ENCODE measurements around the gene TBX5. TPM values are rescaled to one million over a fixed set of nuclear protein-coding genes. Genes with fewer than 3 reads are reported as not detected.

The TBX5 gene
- polyA plus RNA-seq, 3 donors = not detected

DNA sequence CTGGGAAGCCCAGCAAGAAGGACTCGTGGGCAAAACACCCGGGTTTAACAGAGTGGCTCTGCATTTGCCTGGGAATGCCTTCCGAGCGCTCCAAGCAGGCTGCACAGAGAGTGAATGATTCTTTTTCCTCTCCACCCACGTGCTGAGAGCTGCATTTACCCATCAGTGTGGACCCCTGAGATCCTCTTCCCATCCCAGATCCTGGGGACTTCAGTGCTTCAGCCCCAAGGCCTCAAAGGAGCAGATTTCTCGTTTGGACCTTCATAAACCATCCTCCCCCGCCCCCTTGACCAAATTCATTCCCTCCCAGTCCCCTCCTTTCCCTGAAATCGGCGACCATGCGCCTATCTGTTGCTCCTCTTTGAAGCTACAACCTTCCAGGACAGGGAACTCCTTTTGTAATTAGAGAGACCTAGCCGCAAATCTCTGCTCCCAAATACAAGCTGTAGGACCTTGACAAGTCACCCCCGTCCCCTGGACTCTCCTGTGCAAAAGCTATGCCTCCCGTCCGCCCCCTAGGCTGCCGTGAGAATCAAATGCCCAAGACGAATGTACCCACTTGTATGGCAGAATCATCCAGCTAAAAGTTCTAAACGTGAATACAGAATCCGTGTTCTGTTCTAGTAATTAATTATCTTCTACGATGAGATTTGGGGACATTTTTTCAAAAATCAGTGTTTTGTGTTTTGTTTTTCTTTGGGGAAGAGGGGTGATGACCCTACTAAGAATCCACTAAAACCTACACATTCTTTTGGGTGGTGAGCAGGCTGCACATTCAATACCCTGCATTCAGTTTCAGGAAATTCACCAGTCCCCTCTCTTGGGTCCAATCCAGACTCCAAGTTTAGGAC is 8.8 kb downstream of the TBX5 start:
- H3K9ac ChIP-seq (ENCODE audit: insufficient read depth, low read length, poor library complexity, severe bottlenecking) = no peak overlapping the region
- H3K79me2 ChIP-seq (ENCODE audit: insufficient read depth, low read length) = no peaks in the 10 kb centered on the region
- peaks cover 94 to 98% of the 10 kb centered on the region in 2 donors for H3K27me3 ChIP-seq (ENCODE audit: control insufficient read depth in 2 of 2, insufficient read depth in 2 of 2, low read length in 2 of 2)
- peaks cover 0 to 55% of the 10 kb centered on the region in 2 donors for H3K9me3 ChIP-seq (replicated peaks in 1 of 2; ENCODE audit: control insufficient read depth in 1 of 2, insufficient read depth in 1 of 2, low read length in 2 of 2)
- TF ChIP-seq, protein P1, sequence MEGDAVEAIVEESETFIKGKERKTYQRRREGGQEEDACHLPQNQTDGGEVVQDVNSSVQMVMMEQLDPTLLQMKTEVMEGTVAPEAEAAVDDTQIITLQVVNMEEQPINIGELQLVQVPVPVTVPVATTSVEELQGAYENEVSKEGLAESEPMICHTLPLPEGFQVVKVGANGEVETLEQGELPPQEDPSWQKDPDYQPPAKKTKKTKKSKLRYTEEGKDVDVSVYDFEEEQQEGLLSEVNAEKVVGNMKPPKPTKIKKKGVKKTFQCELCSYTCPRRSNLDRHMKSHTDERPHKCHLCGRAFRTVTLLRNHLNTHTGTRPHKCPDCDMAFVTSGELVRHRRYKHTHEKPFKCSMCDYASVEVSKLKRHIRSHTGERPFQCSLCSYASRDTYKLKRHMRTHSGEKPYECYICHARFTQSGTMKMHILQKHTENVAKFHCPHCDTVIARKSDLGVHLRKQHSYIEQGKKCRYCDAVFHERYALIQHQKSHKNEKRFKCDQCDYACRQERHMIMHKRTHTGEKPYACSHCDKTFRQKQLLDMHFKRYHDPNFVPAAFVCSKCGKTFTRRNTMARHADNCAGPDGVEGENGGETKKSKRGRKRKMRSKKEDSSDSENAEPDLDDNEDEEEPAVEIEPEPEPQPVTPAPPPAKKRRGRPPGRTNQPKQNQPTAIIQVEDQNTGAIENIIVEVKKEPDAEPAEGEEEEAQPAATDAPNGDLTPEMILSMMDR (IDR thresholded peaks at IDR 0.05) = no peak
- intact Hi-C loops (cut with micrococcal nuclease) = no loop called here
- Mint-ChIP-seq H3K27me3 (ENCODE audit: low read depth in 3 of 3) (peaks cover 95 to 99% (median 96%) of the 10 kb centered on the region in 3 donors), H3K4me3 (peak overlapping the region in 1 of 2 donors; percentile 77), H3K36me3 (no peaks in the 10 kb centered on the region), H3K4me1 (no peaks in the 10 kb centered on the region), H3K27ac (no peak overlapping the region), H3K9me3 (peaks cover 0 to 27% (median 16%) of the 10 kb centered on the region in 7 donors)
- H3K27ac ChIP-seq (ENCODE audit: low read depth in 1 of 2, low read length in 2 of 2) = no peak overlapping the region
- no peaks in the 10 kb centered on the region for H3K4me1 ChIP-seq (ENCODE audit: control insufficient read depth in 1 of 2, insufficient read depth in 2 of 2, low read length in 2 of 2)
- no peaks in the 10 kb centered on the region for H3K36me3 ChIP-seq (replicated peaks in 1 of 2; ENCODE audit: control insufficient read depth in 1 of 2, insufficient read depth in 2 of 2, low read length in 2 of 2)
- no peaks in the 10 kb centered on the region for H4K20me1 ChIP-seq (ENCODE audit: insufficient read depth, low read length)
- WGBS (ENCODE audit: insufficient coverage) = 7% methylated on average over 12 of the region's 19 CpGs
- H3K4me2 ChIP-seq (replicated peaks; ENCODE audit: extremely low read depth, low read length, poor library complexity, severe bottlenecking) = no peak overlapping the region
- H3K4me3 ChIP-seq (replicated peaks in 1 of 3; ENCODE audit: low read depth in 2 of 3, low read length in 3 of 3) = no peak overlapping the region
- H2AFZ ChIP-seq (ENCODE audit: insufficient read depth, low read depth, low read length, poor library complexity, severe bottlenecking) = no peak overlapping the region
- no peak for DNase-seq

DNA sequence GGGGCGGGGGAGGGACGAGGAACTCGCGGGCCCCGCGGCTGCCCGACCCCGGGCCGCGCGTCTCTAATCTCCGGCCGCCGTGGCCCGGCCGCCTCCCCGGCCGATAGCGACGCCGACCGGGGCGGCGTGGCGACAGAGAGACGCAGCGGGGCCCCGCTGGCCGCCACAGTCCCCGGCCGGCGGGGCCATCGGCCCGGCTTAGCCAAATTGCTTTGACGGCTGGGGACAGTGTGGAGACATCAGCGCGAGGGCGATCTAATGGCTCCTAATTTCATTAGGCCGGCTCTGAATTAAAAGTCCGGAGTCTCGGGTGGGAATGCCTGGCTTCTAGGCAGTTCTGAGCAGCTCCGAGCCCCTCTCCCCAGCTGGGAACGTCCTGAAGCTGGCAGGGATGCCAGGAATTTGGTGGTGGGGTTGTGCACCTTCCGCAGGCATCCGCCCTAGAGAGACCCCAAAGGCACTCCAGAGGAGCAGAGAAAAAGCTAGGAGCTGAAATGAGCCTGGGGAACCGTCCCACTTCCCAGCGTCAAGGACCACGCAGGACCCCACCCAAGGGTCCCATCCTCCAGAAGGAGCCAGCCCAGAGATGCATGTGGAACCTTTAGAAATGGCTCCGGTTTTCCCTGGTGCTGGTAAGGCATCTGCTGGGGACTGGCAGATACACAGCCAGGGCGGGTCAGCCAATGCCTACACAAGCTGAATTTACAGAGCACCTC is 9.6 kb downstream of the TBX5 start:
- peaks cover 0 to 26% (median 12%) of the 10 kb centered on the region in 7 donors for H3K9me3 Mint-ChIP-seq
- Histone ChIP-seq H3K4me3 (replicated peaks in 1 of 3; ENCODE audit: low read depth in 2 of 3, low read length in 3 of 3) (no peak overlapping the region), H4K20me1 (ENCODE audit: insufficient read depth, low read length) (no peaks in the 10 kb centered on the region), H3K36me3 (replicated peaks in 1 of 2; ENCODE audit: control insufficient read depth in 1 of 2, insufficient read depth in 2 of 2, low read length in 2 of 2) (no peaks in the 10 kb centered on the region), H3K4me1 (ENCODE audit: control insufficient read depth in 1 of 2, insufficient read depth in 2 of 2, low read length in 2 of 2) (no peaks in the 10 kb centered on the region), H3K27me3 (ENCODE audit: control insufficient read depth in 2 of 2, insufficient read depth in 2 of 2, low read length in 2 of 2) (peaks cover 93 to 98% of the 10 kb centered on the region in 2 donors), H3K9ac (ENCODE audit: insufficient read depth, low read length, poor library complexity, severe bottlenecking) (no peak overlapping the region), H3K27ac (ENCODE audit: low read depth in 1 of 2, low read length in 2 of 2) (no peak overlapping the region), H3K79me2 (ENCODE audit: insufficient read depth, low read length) (no peaks in the 10 kb centered on the region), H3K9me3 (replicated peaks in 1 of 2; ENCODE audit: control insufficient read depth in 1 of 2, insufficient read depth in 1 of 2, low read length in 2 of 2) (peaks cover 0 to 48% of the 10 kb centered on the region in 2 donors), H2AFZ (ENCODE audit: insufficient read depth, low read depth, low read length, poor library complexity, severe bottlenecking) (no peak overlapping the region), H3K4me2 (replicated peaks; ENCODE audit: extremely low read depth, low read length, poor library complexity, severe bottlenecking) (no peak overlapping the region)
- H3K36me3 Mint-ChIP-seq = no peaks in the 10 kb centered on the region
- no peaks in the 10 kb centered on the region for H3K4me1 Mint-ChIP-seq
- intact Hi-C loops (cut with micrococcal nuclease) = no loop called here
- peak overlapping the region in 1 of 2 donors; percentile 77 for H3K4me3 Mint-ChIP-seq
- TF ChIP-seq, protein P1 (IDR thresholded peaks at IDR 0.05) = no peak
- no peak overlapping the region for H3K27ac Mint-ChIP-seq
- no peak for DNase-seq
- H3K27me3 Mint-ChIP-seq (ENCODE audit: low read depth in 3 of 3) = peaks cover 91 to 99% (median 92%) of the 10 kb centered on the region in 3 donors
- 3% methylated on average over 50 of the region's 50 CpGs for WGBS (ENCODE audit: insufficient coverage)
